Embryonic facial prominence (tissue), 1 donor: Measurements from ENCODE around the gene OR8D1.

Experiments used
- DNase-seq: peaks from one replicate; pipeline ENCODE4 v3.0.0-alpha.2; 2016; ENCODE audit errors: extremely low spot score

The OR8D1 gene

DNA sequence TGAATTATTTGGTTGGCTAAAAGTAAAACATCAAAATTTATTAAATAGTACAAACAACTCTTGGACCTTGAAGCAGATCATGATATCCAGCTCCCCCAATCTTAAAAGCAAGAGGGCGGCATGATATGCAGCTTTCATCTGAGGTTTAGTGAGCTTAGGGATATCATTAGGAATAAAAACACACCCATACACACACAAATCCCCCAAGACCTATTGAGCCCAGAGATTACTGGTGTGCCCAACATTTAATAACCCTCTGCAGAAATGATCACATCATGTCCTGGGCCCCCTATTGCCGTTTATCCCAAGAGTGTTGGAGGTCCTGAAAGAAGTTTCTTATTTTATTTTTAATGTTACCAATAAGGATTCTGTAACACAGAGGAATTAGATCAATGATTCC lies at the start of gene OR8D1:
OR8D1 (minus strand) TSS at position 101 of the 400 bp plus-strand sequence. CDS start 3,183 bp downstream, outside the sequence.
- DNase-seq = no peak

DNA sequence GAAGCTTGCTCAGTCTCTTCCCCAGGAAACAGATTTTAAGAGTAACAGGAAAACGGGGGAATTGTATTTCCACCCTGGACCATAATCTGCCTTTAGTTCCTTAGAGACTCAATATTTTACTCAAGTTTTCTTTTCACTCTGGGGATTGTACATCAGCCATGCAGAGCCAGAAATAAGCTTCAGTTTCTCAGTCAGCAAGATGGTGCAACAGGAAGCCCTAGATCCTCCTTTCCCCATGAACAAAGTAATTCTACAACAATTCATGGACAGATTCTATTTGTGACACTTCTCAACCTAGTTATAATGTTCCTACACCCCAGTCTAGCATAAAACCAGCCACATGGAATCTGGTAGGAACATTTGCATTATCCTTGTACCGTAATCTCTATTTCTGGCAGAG lies 45.8 kb upstream of the OR8D1 start:
- DNase-seq = no peak

DNA sequence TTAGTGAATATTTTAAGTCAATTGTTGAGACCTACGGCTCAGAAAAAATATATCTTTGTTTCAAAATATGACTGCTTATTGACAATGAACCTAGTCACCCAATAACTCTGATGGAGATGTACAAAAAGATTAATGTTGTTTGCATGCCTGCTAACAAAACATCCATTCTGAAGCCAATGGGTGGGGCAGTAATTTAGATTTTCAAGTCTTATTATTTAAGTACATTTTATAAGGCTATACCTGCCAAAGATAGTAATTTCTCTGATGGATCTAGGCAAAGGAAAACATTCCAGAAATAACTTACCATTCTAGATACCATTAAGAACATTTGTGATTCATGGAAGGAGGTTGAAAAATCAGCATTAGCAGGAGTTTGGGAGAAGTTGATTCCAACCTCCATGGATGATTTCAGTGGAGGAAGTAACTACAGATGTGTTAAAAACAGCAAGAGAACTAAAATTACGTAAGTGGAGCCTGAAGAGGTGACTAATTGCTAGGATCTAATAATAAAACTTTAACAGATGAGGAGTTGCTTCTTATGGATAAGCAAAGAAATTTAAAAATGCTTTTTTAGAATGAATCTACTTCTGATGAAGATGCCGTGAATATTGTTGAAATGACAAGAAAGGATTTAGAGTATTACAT lies 32.7 kb upstream of the OR8D1 start:
- DNase-seq = no peak

DNA sequence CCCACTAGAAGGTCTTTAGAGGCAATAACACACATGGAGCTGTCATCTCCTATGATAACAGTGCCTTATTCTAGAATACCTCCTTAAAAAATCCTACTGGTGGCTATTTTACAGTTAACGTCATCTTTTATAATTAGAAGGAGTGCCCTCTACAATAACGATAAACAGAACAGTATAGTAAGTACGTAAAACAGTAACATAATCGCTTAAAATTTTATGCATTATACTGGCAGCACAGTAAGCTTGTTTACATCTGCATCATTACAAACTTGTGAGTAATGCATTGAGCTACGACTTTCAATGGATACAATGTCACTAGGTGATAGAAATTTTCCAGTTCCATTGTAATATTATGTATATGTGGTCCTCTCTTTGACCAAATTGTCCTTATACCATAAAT lies 30.6 kb upstream of the OR8D1 start:
- no peak for DNase-seq

DNA sequence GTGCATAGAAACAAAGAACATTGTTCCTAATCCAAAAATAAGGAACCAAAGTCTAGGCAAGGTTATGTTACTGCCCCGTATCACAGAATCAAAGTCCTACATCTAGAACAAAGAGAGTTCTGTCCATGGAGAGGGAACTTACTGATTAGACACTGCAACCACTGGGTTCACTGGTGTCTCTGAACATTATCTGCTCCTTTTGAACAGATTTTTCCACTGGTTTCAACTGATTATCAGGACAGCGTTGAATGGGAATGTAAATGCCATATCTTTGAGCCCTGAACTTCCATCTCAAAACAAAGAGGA lies 26.3 kb upstream of the OR8D1 start:
- no peak for DNase-seq

DNA sequence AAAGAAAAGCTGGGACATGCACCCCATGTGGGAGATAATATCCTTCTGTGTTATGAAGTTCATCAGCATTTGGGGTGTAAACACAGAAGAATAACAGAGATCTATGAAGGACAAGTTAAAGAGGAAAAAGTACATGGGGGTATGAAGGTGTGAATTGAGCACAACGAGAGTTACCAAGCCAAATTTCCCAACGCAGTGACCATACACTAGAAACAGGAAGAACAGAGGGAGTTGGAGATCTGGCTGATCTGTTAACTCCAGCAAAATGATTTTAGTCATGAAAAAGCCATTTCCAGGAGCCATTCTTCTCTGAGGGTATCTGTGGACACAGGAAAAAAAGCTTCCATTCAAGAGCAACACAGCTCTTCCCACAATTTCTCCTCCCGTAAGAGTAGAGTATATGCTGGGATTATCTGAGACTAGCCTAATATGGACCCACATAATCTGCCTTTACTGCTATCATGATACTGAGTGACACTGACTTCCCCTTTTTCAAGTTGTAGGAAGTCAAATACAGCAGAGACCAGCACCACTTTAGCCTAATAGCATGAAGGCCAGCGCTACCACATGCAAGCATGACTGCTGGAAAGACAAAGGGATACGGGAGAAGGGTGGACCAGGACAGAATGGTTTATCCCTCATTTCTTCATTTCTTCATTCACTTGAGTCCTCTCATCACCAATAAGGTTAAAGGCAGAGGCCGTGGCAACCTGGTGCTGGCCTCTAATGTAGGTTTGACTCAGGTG lies 25.8 kb upstream of the OR8D1 start:
- DNase-seq = no peak

DNA sequence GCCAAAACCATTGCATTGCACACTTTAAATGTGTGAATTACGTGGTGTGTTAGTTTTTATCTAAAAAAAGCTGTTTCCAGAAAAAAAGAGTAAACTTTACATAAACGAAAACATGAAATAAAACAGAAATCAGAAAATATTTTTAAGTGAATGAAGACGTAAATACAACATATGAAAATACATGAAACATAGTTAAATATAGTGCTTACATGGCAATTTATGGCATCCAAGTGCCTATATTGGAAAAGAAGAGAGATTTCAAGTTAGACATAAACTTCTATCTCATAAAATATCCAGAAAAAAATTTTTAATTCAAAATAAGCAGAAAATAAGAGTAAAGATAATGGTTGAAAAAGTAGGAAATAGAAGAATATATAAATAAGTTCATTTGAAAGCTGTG lies 18.1 kb upstream of the OR8D1 start:
- DNase-seq = no peak

DNA sequence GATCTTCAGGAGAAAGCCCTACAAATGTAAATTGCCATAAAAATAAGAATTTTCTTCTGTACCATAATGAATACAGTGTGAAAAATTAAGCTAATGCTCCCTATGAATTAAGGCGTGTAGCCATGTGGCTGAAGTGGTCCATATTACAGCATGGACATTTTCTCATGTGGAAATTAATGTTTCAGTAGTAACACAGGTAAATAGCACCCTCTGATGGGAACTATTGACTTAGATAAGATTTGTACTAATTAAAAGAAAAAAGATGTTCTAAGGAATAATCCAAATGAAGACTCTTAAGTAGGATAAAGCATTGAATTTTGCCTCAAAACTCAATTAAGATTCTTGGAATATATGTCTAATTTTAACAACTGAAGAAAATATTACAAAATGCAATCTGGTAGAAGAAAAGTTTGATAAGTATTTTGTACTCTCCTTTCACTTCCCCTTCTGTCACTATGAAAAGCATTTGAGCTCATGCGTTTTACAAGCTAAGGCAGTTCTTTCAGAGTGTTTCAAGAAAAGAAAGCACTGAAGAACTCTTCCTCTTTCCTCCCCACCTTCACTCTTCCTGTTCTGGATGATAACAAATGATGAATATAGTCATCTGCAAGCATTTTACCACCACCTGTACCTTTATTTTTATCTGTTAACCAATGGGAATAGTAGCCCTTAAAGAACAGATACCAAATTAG lies 16.2 kb upstream of the OR8D1 start:
- DNase-seq = no peak

DNA sequence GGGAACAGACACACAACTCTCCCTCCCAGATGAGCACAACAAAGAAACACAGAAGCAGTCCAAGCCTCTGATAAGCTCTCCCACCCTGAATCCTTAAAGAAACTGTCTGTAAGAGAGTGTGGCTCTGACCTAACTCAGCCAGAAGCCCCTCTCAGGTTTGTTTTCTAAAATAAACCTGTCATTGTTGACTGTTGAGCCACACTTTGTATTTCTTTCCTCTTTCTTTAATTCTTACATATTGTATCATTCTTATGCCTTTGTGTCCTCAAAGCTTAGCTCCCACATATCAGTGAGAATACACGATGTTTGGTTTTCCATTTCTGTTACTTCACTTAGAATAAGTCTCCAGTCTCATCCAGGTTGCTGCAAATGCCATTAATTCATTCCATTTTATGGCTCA lies 14.0 kb upstream of the OR8D1 start:
- DNase-seq = no peak

DNA sequence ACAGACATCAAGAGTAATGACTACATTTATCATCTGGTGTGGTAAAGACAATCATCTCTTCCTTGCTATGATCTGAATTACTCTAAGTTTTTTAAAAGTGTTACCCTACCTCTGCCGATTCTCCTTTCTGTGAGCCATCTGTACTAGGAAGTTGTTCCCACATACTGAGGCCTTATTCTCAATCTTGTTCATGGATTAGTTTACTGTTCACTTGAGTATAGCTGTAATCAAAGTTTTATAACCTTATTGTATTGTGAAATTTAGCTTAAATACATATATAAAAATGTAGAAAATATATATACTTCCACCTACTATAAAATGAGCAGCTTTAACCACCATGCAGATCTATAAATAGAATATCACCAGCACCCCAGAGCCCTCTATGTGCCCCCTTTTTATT lies 8.6 kb upstream of the OR8D1 start:
- no peak for DNase-seq

DNA sequence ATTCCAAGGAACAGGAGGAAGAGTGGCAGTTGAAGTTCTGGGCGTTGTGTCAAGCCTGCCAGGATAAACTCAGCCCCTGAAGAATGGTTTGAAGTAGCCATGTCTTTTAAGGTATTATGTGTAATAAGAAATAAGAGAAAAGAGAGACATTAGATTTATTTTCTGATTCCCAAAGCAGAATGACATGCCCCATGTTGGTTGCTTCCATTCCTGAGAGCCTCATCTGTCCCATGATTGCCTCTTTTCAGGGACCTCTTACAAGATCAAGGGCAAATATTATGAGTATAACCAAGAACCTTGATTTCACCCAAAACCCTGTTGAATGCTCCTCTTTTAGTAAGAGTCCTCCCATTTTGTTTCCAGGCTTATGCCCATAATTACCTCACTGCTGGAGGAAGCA lies 6.3 kb upstream of the OR8D1 start, which contains the start of gene OR8D2:
OR8D2 (minus strand) TSS at position 101 of the 400 bp plus-strand sequence; CDS start at position 101, 0 bp downstream.
- no peak for DNase-seq

DNA sequence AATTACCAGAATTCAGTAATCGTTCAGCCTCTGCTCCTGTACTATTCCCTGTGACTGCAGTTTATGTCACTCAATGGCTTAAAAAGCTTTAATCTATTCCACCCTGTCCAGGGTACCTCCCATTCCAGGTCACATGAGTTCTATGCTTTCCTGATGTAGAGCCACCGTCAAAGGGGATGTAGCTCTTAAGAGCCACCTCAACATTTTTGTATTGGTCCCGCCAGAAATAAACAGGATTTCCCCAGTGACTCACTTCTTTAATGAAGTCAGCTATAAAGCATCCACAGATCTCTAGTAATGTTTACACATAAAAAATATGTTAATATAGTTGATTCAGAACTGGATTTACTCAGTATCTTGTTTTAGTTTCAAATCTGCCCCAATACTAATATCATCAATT lies 1.3 kb upstream of the OR8D1 start:
- DNase-seq = no peak

DNA sequence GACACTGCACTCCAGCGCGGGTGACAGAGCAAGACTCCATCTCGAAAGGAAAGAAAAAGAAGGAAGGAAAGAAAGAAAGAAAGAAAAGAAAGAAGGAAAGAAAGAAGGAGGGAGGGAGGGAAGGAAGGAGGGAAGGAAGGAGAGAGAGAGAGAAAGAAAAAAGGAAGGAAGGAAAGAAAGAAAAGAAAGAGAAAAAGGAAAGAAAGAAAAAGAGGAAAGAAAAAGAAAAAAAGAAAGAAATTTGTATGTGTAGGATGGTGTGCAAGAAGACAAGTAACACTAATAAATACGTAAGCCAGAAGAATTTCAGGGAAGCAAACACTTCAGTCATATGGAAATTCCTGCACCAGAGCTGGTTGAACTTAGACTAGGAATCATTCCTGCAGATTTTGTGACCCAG lies 618 bp downstream of the OR8D1 start:
- no peak for DNase-seq

DNA sequence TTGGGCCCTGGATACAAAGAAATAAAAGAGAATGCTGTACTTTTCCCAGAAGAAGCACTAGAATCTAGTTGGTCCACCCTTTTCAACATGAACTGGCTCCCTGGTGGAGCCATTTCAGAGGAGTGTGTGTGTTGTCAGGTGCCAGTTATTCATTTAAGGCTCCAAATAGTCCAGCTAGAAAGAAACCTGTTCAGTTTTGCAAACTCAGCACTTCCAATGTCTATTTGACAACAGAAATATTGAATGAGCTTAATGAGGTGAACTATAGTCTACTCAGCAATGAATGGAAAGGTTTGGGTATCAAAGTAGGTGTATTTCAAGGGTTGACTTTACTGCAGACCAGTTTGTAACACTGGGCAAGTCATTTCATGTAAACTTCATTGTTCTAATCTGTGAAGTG lies 2.1 kb downstream of the OR8D1 start:
- no peak for DNase-seq

DNA sequence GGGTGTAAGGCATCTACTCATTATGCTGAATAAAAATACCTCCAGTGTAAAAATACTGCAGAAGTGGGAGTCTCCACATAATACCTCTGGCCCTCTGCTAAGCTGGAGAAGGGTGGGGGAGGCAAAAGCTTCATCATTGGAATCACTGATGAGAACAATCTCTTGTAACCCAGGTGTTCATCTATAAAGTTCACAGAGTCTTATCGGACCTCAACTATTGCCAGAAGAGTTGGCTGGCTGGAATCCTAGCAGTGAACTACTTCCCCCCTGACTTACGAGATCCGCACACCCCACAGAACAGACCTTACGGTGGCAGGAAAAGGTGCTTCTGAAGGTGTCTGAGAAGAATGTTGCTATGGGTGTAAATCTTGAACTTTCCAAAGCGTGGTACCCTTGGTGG lies 2.5 kb downstream of the OR8D1 start:
- no peak for DNase-seq

DNA sequence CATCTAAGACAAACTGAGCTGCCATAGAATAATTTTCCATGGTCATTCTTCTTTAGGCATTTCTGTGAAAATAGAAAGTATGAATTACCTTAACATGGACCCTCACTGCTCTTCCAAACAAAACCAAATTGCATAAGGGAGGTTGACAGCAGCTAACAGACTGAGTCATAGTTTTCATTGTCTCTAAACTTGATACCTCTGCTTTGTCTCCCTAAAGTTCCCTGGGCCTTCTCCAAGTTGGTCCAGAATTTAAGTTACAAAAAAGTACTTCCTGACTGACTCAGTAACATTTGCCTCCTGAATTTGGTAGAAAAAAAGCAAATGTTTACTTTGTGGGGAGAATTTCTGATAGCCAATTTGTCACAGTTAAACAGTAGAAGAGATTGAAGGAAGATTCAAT lies 3.0 kb downstream of the OR8D1 start:
- DNase-seq = no peak

DNA sequence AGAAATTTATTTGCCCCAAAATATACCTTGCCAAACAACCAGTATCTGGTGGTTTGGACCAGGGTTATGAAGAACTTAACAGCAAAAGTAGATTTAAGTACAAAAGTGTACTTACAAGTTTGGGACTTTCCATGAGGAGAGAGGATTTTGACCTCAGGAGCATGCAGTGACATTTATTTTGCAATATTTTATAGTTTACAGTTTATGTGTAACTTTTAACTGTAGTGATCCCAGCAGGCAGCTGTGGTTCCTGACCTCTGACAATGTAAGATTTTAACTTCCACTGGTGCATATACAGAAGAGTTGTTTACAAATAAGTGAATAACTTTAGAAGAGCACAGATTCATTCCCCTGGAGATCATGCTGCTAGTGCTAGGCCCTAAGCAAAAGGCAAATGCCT lies 6.7 kb downstream of the OR8D1 start:
- no peak for DNase-seq

DNA sequence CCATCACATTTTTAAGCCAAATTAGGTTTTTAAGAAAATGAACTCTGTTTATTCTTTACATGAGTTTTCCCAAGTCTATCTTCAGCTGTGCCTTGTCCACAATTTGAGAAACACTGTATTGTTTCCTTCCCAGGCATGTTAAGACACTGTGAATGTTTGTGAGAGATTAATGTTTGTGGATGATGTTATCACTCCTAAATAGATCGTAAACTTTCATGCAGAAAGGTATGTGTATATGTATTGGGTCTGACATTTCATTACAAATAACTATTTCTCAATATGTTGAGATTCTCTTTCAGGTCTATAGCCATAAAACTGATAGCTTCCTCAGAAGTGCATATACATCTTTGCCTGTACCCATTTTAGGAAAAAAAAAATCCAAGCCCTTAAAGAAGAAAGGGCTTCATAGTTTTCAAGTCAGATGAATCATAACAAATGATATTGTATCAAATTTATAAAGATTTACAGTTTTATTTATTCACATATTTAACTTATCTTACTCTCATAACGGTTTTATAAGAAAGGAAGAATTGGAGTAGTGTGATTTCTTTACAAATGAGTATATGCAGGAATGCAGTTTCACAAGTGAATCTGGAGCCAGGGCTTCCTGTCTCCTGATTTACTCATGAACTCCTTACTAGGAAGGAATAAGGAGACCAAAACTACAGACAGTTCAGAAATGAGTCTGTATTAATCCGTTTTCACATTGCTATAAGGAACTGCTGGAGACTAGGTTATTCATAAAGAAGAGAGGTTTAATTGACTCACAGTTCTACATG lies 11.2 kb downstream of the OR8D1 start:
- no peak for DNase-seq

DNA sequence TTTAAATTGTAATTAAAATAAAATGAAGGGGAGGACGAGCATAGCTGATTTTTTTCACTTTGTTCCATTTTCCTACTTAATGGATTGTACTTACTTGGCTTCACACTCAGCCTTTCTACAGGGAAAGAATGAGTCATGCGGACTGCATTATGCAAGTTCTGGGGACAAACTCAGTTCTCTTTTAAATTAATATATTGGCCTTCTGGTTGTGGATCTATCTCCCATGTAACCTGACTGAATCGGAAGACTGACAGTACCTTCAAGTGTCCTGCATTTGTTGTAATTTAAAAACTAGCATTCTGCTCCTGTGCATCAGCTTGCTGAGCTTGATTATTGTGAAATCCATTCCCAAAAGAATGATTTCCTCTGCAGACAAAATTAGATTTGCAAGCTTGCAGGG lies 12.2 kb downstream of the OR8D1 start:
- no peak for DNase-seq

DNA sequence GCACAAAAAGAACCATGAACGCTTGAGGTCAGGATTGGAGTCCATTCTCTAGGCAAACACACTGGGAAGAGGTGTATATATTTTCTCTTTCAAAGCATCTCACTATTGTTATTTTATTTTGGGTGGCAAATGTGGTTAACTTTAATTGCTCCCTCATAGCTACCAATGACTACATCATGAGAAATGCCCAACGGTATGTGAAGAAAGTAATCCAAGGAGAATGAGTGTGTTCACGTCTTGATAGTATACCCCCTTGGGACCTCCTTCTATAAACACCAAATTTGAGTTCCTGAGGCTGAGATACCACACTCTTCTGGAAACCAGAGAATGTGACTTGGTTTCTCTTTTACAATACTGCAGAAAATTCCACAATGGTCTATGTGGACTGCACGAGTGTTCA lies 15.8 kb downstream of the OR8D1 start:
- no peak for DNase-seq

DNA sequence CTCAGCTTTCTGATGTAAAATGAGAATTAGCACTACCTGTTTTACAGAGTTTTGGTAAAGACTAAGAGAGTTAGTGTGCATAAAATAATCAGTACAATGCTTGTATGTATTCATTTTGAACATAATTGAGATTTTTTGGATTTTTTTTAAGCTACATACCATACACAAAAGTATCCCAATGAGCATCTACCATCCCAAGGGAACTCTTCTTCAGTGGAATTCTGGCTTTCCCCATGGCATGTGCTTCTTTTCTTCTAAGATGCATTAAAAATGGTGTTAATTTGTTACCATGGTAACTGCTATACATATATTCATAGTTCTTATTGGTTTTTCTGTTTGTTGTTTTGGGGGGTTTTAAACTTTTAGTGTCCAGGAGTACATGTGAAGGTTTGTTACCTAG lies 17.7 kb downstream of the OR8D1 start:
- no peak for DNase-seq

DNA sequence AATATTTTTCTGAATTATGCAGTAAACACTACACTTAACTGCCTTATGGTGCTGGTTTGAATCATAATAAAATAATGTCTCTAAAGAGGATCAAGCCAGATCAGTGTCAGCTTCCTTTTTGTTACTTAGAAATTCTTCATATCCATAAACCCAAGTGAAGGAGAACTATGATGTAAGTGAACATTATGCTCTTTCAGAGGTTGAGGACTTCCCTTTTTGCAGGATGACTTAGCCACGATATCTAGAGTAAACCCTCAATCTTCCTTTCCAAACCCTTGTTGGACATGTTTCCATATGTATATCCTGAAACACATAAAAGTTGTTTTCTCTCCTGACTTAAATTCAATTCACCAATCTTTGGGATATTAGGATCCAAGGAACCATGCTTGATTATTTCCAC lies 19.1 kb downstream of the OR8D1 start:
- no peak for DNase-seq
